ENCODE measurements around the gene JARID2. TPM values are rescaled to one million over a fixed set of nuclear protein-coding genes. Genes with fewer than 3 reads are reported as not detected.

JARID2 gene
- total and polyA plus RNA-seq, 9 of the 15 experiments (the other 6 are each of a cell fraction or from before 2014, with no cell fraction given) = 5.0 to 29.0 (median 15.6) TPM

DNA sequence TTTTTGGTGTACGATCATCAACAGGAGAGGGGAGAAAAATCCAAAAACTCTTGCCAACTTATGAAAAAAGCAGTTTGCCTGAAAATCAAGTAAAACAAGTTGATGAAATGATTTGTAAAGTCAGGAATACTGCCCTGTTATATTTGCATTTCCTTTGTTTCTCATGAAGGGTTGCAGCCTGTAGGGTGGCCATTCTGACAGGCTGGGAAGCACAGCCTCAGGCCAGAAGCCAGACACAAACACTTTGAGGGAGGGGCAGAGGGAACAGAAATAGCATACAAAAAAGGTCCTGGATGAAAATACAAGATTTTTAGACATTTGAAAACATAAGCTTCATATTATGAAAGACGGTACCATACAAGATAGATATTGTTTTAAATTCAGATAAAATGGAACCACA, 307.2 kb downstream of the JARID2 start:
- no TSS peak for BruUV-seq (replicated peaks)
- in situ Hi-C loops (cut with MboI) (no loop called here), intact Hi-C loops (cut with micrococcal nuclease) (no loop called here)
- FAIRE-seq = no peak
- no peak overlapping the region for H3K9ac ChIP-seq (ENCODE audit: insufficient read depth in 1 of 2, low read depth in 2 of 2, low read length in 2 of 2)
- no peak for TF ChIP-seq ZZZ3 (IDR thresholded peaks at IDR 0.05)
- 0 out of 2 replicates have a peak, but pooled peaks have one; percentile 2 for TF ChIP-seq NFIX (CRISPR knock-in tag; IDR thresholded peaks at IDR 0.05; ENCODE audit: low read depth)
- no peak for TF ChIP-seq MTA1 (IDR thresholded peaks at IDR 0.05; ENCODE audit: borderline replicate concordance)
- TF ChIP-seq SMAD4 (CRISPR knock-in tag; conservative IDR thresholded peaks at IDR 0.05) = 0 out of 2 replicates have a peak, but pooled peaks have one; percentile 9
- peaks cover 21 to 51% of the 10 kb centered on the region in 2 experiments for H3K4me1 ChIP-seq (replicated peaks in 1 of 2; ENCODE audit: control insufficient read depth in 2 of 2, insufficient read depth in 2 of 2, low read length in 2 of 2)
- POLR2A ChIA-PET = interaction anchor here (0.7 to 2.1 kb wide), 2 partner anchors 16 to 17 kb away, joined by 3 to 7 read pairs; no protein-coding TSS in a partner anchor
- H3K27me3 ChIP-seq (ENCODE audit: control insufficient read depth in 2 of 2, insufficient read depth in 2 of 2, low read length in 2 of 2) = no peaks in the 10 kb centered on the region
- ATAC-seq = no peak
- H3K79me2 ChIP-seq (ENCODE audit: control insufficient read depth, insufficient read depth, low read length) = peaks cover 22% of the 10 kb centered on the region
- no peaks in the 10 kb centered on the region for H4K20me1 ChIP-seq (replicated peaks; ENCODE audit: control insufficient read depth, insufficient read depth, low read length)
- 62% methylated on average over 2 of the region's 2 CpGs for WGBS (ENCODE audit: insufficient coverage, low coverage, missing lambda C conversion rate)
- DNase-seq (ENCODE audit: extremely low read depth in 1 of 4, low spot score in 3 of 4) = no peak
- no peaks in the 10 kb centered on the region for H3K9me3 ChIP-seq (replicated peaks; ENCODE audit: control insufficient read depth, insufficient read depth, low read depth, low read length)
- CTCF ChIA-PET (ENCODE audit: low intra/inter-chr PET ratio) = no interaction called here
- no peaks in the 10 kb centered on the region for H3K9me1 ChIP-seq (ENCODE audit: control insufficient read depth, insufficient read depth, low read length)
- no peak overlapping the region for H3K4me3 ChIP-seq
- no peak overlapping the region for H2AFZ ChIP-seq (ENCODE audit: low read depth, low read length)
- H3K27ac ChIP-seq (ENCODE audit: extremely low read depth, low read depth, low read length) = no peak overlapping the region
- H3K36me3 ChIP-seq (ENCODE audit: control insufficient read depth, insufficient read depth, low read length) = 0 out of 3 replicates have a peak, but pooled peaks cover 3% of the 10 kb centered on the region
- H3K4me2 ChIP-seq (ENCODE audit: insufficient read depth, low read length) = no peak overlapping the region

DNA sequence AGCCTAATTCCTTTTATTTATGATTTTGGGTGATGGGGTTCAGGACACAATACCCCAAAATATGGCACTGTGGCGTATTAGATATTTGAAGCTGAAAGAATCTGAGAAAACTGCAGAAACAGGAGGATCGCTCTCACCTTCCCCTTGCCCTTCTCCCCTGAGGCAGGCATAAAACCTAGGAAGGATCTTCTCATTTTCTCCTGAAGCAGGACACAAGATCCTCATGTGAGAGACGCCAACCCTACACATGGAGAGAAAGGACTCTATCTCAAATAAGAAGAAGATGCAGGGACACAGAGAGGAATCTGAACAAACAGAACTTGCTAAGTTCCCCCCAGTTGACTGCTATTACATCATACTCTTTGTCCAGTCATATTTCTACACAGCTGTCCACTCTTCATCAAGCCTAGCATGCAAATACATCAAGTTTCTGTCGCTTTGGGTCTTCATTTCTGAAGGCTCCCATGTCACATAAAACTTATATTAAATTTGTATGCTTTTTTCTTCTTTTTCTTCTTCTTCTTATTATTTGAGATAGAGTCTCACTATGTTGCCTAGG, 307.9 kb downstream of the JARID2 start:
- Histone ChIP-seq H3K4me2 (ENCODE audit: insufficient read depth, low read length) (no peak overlapping the region), H3K36me3 (ENCODE audit: control insufficient read depth, insufficient read depth, low read length) (peaks cover 4% of the 10 kb centered on the region; the same call in 1 of the 3 replicates), H3K4me3 (no peak overlapping the region), H3K9me1 (ENCODE audit: control insufficient read depth, insufficient read depth, low read length) (no peaks in the 10 kb centered on the region), H3K9me3 (replicated peaks; ENCODE audit: control insufficient read depth, insufficient read depth, low read depth, low read length) (no peaks in the 10 kb centered on the region), H3K27me3 (ENCODE audit: control insufficient read depth in 2 of 2, insufficient read depth in 2 of 2, low read length in 2 of 2) (no peaks in the 10 kb centered on the region), H3K4me1 (replicated peaks in 1 of 2; ENCODE audit: control insufficient read depth in 2 of 2, insufficient read depth in 2 of 2, low read length in 2 of 2) (peaks cover 21 to 51% of the 10 kb centered on the region in 2 experiments), H3K27ac (ENCODE audit: extremely low read depth, low read depth, low read length) (peak overlapping the region; percentile 70; the same call in 2 of the 3 replicates), H2AFZ (ENCODE audit: low read depth, low read length) (no peak overlapping the region), H3K79me2 (ENCODE audit: control insufficient read depth, insufficient read depth, low read length) (peaks cover 26% of the 10 kb centered on the region), H4K20me1 (replicated peaks; ENCODE audit: control insufficient read depth, insufficient read depth, low read length) (no peaks in the 10 kb centered on the region), H3K9ac (ENCODE audit: insufficient read depth in 1 of 2, low read depth in 2 of 2, low read length in 2 of 2) (no peak overlapping the region)
- in situ Hi-C loops (cut with MboI) (no loop called here), intact Hi-C loops (cut with micrococcal nuclease) (loop anchor here (2.0 kb wide), 1 partner anchor 67 kb away; no protein-coding TSS in a partner anchor)
- ChIA-PET CTCF (ENCODE audit: low intra/inter-chr PET ratio) (no interaction called here), POLR2A (interaction anchor here (0.6 to 2.1 kb wide), 5 partner anchors 9 to 118 kb away, joined by 3 to 7 read pairs (median 4); no protein-coding TSS in a partner anchor)
- FAIRE-seq = no peak
- peak in 1 of 4 experiments; percentile 43 for DNase-seq (ENCODE audit: extremely low read depth in 1 of 4, low spot score in 3 of 4)
- ATAC-seq = peak; percentile 66
- no TSS peak for BruUV-seq (replicated peaks)
- 65% methylated on average over 4 of the region's 4 CpGs for WGBS (ENCODE audit: insufficient coverage, low coverage, missing lambda C conversion rate)
- no peak for TF ChIP-seq PRPF4 (IDR thresholded peaks at IDR 0.05; ENCODE audit: insufficient read depth, low read depth, low read length, poor library complexity, severe bottlenecking)
- TF ChIP-seq ELF4 (CRISPR knock-in tag; IDR thresholded peaks at IDR 0.05) = no peak
- 0 out of 2 replicates have a peak, but pooled peaks have one; percentile 23 for TF ChIP-seq FOXJ2 (tag; IDR thresholded peaks at IDR 0.05)
- TF ChIP-seq, protein P1, sequence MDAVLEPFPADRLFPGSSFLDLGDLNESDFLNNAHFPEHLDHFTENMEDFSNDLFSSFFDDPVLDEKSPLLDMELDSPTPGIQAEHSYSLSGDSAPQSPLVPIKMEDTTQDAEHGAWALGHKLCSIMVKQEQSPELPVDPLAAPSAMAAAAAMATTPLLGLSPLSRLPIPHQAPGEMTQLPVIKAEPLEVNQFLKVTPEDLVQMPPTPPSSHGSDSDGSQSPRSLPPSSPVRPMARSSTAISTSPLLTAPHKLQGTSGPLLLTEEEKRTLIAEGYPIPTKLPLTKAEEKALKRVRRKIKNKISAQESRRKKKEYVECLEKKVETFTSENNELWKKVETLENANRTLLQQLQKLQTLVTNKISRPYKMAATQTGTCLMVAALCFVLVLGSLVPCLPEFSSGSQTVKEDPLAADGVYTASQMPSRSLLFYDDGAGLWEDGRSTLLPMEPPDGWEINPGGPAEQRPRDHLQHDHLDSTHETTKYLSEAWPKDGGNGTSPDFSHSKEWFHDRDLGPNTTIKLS (IDR thresholded peaks at IDR 0.05; ENCODE audit: borderline replicate concordance, low read depth) = no peak
- TF ChIP-seq, protein P2, sequence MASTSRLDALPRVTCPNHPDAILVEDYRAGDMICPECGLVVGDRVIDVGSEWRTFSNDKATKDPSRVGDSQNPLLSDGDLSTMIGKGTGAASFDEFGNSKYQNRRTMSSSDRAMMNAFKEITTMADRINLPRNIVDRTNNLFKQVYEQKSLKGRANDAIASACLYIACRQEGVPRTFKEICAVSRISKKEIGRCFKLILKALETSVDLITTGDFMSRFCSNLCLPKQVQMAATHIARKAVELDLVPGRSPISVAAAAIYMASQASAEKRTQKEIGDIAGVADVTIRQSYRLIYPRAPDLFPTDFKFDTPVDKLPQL (IDR thresholded peaks at IDR 0.05; ENCODE audit: extremely low read depth, insufficient read length) = no peak
- no peak for TF ChIP-seq EWSR1 (IDR thresholded peaks at IDR 0.05; ENCODE audit: borderline replicate concordance, low read depth, partially characterized antibody)
- no peak for TF ChIP-seq CBFA2T3 (IDR thresholded peaks at IDR 0.05)
- peak; percentile 84 for TF ChIP-seq L3MBTL2 (IDR thresholded peaks at IDR 0.05)

Measured in K562 (cell line).